Measurements from ENCODE around the gene ATF5.
A peak's percentile ranks its signal among the peaks of the same experiment; 100 is the strongest.

ATF5 gene

DNA sequence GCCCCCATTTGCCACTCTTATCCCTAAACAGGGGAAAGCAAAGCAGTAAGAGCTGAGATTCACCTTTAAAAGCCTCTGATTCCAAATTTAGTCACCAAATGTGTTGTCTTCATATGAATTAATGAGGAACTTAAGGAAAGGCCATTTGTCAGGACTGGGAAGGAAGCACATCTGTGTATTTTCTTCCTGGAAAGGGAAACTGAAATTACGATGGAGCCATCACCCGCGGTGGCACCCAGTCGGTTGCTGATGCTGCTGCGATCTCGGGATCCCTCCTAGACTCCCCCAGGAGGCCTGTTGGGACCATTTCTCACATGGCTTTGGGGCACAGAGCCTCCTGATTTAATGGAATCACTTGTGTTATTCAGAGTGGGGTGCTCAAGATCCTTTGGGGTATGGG, 24.9 kb upstream of the ATF5 start:
- Histone ChIP-seq H3K4me2 (ENCODE audit: low read length) (peak overlapping the region; percentile 77), H3K27me3 (ENCODE audit: low read depth, low read length) (no peaks in the 10 kb centered on the region), H2AFZ (ENCODE audit: low read depth, low read length) (peak overlapping the region; percentile 78), H4K20me1 (ENCODE audit: insufficient read depth, low read length) (no peaks in the 10 kb centered on the region), H3K9me3 (ENCODE audit: insufficient read depth, low read length) (no peaks in the 10 kb centered on the region), H3K36me3 (replicated peaks; ENCODE audit: low read depth, low read length) (peaks cover 32% of the 10 kb centered on the region), H3K9ac (ENCODE audit: low read length) (peak overlapping the region; percentile 69), H3K27ac (ENCODE audit: low read length) (peak overlapping the region; percentile 79), H3K4me1 (ENCODE audit: low read length) (peaks cover 95% of the 10 kb centered on the region), H3K4me3 (ENCODE audit: low read length) (peak overlapping the region; percentile 47), H3K79me2 (ENCODE audit: low read length) (peaks cover 22% of the 10 kb centered on the region)
- no peak for TF ChIP-seq EZH2phosphoT487 (IDR thresholded peaks at IDR 0.05; ENCODE audit: low read depth)
- TF ChIP-seq, protein P1, sequence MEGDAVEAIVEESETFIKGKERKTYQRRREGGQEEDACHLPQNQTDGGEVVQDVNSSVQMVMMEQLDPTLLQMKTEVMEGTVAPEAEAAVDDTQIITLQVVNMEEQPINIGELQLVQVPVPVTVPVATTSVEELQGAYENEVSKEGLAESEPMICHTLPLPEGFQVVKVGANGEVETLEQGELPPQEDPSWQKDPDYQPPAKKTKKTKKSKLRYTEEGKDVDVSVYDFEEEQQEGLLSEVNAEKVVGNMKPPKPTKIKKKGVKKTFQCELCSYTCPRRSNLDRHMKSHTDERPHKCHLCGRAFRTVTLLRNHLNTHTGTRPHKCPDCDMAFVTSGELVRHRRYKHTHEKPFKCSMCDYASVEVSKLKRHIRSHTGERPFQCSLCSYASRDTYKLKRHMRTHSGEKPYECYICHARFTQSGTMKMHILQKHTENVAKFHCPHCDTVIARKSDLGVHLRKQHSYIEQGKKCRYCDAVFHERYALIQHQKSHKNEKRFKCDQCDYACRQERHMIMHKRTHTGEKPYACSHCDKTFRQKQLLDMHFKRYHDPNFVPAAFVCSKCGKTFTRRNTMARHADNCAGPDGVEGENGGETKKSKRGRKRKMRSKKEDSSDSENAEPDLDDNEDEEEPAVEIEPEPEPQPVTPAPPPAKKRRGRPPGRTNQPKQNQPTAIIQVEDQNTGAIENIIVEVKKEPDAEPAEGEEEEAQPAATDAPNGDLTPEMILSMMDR (IDR thresholded peaks at IDR 0.05; ENCODE audit: low read depth, low read length), result no peak

DNA sequence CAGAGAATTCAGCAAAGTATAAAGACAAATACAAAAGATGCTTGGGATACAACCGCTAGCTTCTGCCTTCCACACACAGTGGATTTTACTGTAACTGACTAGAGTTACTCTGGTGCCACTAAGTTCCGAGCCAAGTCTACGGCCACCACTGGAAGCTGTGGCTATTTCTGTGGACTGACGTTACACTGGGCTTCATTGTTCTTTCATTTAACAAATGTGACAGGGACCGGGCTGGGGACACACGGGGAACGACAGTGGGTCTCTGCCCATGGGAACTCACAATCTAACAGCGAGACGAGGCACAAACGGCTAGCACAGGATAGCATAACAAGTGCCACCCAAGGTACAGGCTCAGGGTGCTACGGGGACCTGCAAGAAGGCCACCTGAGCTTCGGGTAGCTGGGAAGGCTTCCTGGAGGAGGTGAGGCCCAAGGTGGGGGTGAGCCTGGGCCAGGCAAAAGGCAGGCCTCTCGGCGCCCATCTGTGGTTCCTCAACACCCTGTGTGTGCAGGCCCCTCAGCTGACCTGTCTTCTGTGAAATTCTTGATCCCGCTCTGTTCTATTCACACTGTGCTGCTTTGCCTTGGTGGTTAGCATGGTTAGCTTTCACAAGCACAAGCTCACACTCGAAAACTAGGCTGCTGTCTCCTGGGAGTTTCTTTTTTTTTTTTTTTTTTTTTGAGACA, 22.0 kb upstream of the ATF5 start:
- H2AFZ ChIP-seq (ENCODE audit: low read depth, low read length), result no peak overlapping the region
- TF ChIP-seq EZH2phosphoT487 (IDR thresholded peaks at IDR 0.05; ENCODE audit: low read depth), result no peak
- TF ChIP-seq, protein P1 (IDR thresholded peaks at IDR 0.05; ENCODE audit: low read depth, low read length), result no peak
- no peaks in the 10 kb centered on the region for H3K9me3 ChIP-seq (ENCODE audit: insufficient read depth, low read length)
- H3K9ac ChIP-seq (ENCODE audit: low read length), result no peak overlapping the region
- peak overlapping the region; percentile 23 for H3K27ac ChIP-seq (ENCODE audit: low read length)
- peaks cover 50% of the 10 kb centered on the region for H3K36me3 ChIP-seq (replicated peaks; ENCODE audit: low read depth, low read length)
- peak overlapping the region; percentile 3; the same call in 1 of the 2 replicates for H3K4me2 ChIP-seq (ENCODE audit: low read length)
- H4K20me1 ChIP-seq (ENCODE audit: insufficient read depth, low read length), result no peaks in the 10 kb centered on the region
- no peak overlapping the region for H3K4me3 ChIP-seq (ENCODE audit: low read length)
- peaks cover 39% of the 10 kb centered on the region for H3K79me2 ChIP-seq (ENCODE audit: low read length)
- H3K27me3 ChIP-seq (ENCODE audit: low read depth, low read length), result no peaks in the 10 kb centered on the region
- H3K4me1 ChIP-seq (ENCODE audit: low read length), result peaks cover 96% of the 10 kb centered on the region

DNA sequence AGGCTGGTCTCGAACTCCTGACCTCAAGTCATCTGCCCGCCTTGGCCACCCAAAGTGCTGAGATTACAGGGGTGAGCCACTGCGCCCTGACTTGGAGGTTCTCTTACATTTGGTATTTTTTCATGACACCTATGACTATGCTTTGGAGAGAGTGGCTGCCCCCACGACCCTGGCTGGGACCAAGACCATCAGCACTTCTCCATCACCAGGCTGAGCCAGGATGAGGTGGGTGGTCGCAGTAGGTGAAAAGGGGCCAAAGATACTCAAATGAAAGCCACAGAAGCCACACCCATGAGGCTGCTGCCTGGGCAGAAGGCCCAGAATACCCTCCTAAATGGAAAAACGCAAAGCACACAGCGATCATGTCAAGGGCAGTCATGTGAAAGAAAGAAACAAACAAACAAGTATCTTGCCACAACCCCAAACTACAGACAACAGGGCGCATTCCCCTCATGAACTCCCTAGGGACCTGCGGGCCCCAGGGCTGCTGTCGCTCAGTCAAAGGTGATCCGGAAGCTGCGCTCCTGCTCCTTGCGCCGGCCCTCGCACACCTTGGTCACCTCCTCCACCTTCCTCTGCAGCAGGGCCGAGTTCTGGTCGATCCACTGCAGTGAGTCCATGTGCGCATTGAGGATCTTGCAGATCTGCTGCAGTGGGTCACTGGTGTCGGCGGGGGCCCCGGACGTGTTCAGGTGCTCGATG, 21.1 kb upstream of the ATF5 start:
- Histone ChIP-seq H3K4me2 (ENCODE audit: low read length) (no peak overlapping the region), H4K20me1 (ENCODE audit: insufficient read depth, low read length) (no peaks in the 10 kb centered on the region), H3K36me3 (replicated peaks; ENCODE audit: low read depth, low read length) (peaks cover 56% of the 10 kb centered on the region), H3K9ac (ENCODE audit: low read length) (no peak overlapping the region), H3K27me3 (ENCODE audit: low read depth, low read length) (no peaks in the 10 kb centered on the region), H3K9me3 (ENCODE audit: insufficient read depth, low read length) (no peaks in the 10 kb centered on the region), H3K79me2 (ENCODE audit: low read length) (peaks cover 46% of the 10 kb centered on the region), H3K27ac (ENCODE audit: low read length) (peak overlapping the region; percentile 23), H3K4me1 (ENCODE audit: low read length) (peaks cover 96% of the 10 kb centered on the region), H2AFZ (ENCODE audit: low read depth, low read length) (no peak overlapping the region), H3K4me3 (ENCODE audit: low read length) (no peak overlapping the region)
- no peak for TF ChIP-seq EZH2phosphoT487 (IDR thresholded peaks at IDR 0.05; ENCODE audit: low read depth)
- TF ChIP-seq, protein P1 (IDR thresholded peaks at IDR 0.05; ENCODE audit: low read depth, low read length), result no peak

All from OCI-LY3 (cell line).